ENCODE results near the gene ACTMAP.
"Not testable (repeated sequence)": the region's sequence is repeated elsewhere in the genome, so short reads cannot be mapped to it uniquely, and the experiment has no call there.

The ACTMAP gene

GRCh38 chr19:40750058-40750873 lies at the start of gene ACTMAP:
TSS of gene ACTMAP (minus strand) at chr19:40750477. CDS start at chr19:40749803, 674 bp downstream.
- DNase-seq: peak; percentile 100

GRCh38 chr19:40799558-40800338 lies 49.5 kb upstream of the ACTMAP start:
- no peak for DNase-seq

- DNase-seq: peak; percentile 99
Measured at GRCh38 chr19:40798683-40799557, 48.6 kb upstream of the ACTMAP start, which contains the start of gene EGLN2. TSS of gene EGLN2 (plus strand) at chr19:40799191. CDS start at chr19:40800573, 1,382 bp downstream.

- no peak for DNase-seq
Measured at GRCh38 chr19:40797963-40798682, 47.8 kb upstream of the ACTMAP start.

GRCh38 chr19:40797166-40797962 lies 47.1 kb upstream of the ACTMAP start:
- DNase-seq: no peak

- DNase-seq: no peak
Measured at GRCh38 chr19:40791996-40792395, 41.7 kb upstream of the ACTMAP start.

GRCh38 chr19:40791349-40791748 lies 41.1 kb upstream of the ACTMAP start:
- DNase-seq: no peak

- DNase-seq: no peak
Measured at GRCh38 chr19:40786060-40787037, 36.1 kb upstream of the ACTMAP start.

GRCh38 chr19:40785526-40785925 lies 35.2 kb upstream of the ACTMAP start:
- DNase-seq: no peak

- DNase-seq: not testable (repeated sequence)
Measured at GRCh38 chr19:40784146-40784545, 33.9 kb upstream of the ACTMAP start.

- no peak for DNase-seq
Measured at GRCh38 chr19:40783711-40784110, 33.4 kb upstream of the ACTMAP start.

- DNase-seq: no peak
Measured at GRCh38 chr19:40781140-40781539, 30.9 kb upstream of the ACTMAP start.

- no peak for DNase-seq
Measured at GRCh38 chr19:40780582-40780981, 30.3 kb upstream of the ACTMAP start.

- no peak for DNase-seq
Measured at GRCh38 chr19:40778706-40779284, 28.5 kb upstream of the ACTMAP start.

GRCh38 chr19:40777937-40778705 lies 27.8 kb upstream of the ACTMAP start, which contains the start of gene RAB4B:
TSS of gene RAB4B (plus strand) at chr19:40778247. CDS start at chr19:40778376, 129 bp downstream.
- peak; percentile 99 for DNase-seq

GRCh38 chr19:40777645-40777936 lies 27.3 kb upstream of the ACTMAP start:
- no peak for DNase-seq

GRCh38 chr19:40776932-40777644 lies 26.8 kb upstream of the ACTMAP start:
- DNase-seq: peak; percentile 67

GRCh38 chr19:40776364-40776763 lies 26.1 kb upstream of the ACTMAP start:
- no peak for DNase-seq
